GM21390 (cell line): Measurements from ENCODE around the gene PRKACA.
"Not testable (repeated sequence)": the region's sequence is repeated elsewhere in the genome, so short reads cannot be mapped to it uniquely, and the experiment has no call there.

Experiments used
- ATAC-seq: cut with Tn5 transposase; IDR thresholded peaks from one replicate; pipeline ENCODE4 v1.9.1; 2021; ENCODE audit not compliant: unreplicated experiment

The PRKACA gene

DNA sequence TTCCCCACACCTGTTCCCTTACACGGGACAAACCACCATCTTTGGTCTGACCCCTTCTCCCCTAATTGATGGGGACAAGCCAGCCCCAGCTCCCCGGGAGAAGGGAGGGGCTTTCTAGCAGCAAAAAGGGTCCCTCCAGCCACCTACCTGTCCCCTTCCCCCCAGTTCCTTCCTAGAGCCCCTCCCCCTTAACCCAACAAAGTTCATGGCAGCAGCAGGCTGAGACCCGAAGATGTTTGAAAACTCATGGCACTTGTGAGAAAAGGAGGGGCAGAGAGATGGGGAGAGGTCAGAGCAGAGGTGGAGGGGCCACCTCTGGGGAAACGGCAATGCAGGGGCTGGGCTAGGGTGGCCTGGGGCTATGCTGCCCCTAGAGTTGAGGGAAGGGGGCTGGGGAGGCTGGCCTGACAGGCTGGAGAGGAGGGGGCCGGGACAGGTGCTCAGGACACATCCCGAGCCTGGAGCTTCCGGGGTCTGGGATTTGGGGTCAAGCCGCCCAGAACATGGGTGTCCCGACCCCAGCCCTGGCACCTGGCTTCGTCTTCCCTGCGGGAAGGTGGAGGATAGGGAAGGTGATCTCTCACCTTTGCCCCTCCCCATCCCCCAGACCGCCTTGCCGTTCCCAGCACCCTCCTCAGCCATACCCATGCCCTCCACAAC lies 31.3 kb upstream of the PRKACA start:
- no peak for ATAC-seq

- ATAC-seq, result no peak
These were observed 30.4 kb upstream of the PRKACA start for GRCh38 chr19:14147797-14148605.

DNA sequence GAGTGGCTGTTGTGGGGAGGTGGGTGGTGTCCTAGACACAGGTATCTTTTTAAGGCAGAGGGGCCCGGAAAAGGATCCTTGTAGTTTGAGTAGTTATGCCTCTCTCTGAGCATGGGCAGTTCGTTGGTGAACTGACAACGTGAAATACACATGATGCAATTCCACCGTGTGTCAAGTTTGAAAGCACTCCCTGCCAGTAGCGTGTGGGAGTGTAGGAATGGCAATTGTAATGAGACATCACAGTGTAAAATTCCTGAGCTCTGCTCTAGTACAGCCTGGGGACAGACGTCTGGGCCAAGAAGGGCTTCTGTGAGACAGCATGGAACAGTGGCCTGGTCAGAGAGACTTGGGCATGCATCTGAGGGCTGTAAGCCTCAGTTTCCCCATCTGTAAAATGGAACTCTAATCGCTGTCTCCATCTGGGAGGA lies 29.2 kb upstream of the PRKACA start:
- no peak for ATAC-seq

DNA sequence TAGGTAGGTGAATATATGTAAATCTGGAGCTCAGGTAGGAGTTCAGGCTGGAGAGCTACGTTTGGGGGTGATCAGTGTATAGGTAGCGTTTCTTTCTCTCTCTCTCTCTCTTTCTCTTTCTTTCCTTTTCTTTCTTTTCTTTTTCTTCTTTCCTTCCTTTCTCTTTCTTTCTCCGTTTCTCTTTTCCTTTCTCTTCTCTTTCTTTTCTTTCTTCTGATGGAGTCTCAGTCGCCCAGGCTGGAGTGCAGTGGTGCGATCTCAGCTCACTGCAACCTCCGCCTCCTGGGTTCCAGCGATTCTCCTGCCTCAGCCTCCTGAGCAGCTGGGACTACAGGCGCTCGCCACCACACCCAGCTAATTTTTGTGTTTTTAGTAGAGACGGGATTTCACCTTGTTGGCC lies 28.6 kb upstream of the PRKACA start:
- not testable (repeated sequence) for ATAC-seq

- ATAC-seq, result no peak
These were observed 27.8 kb upstream of the PRKACA start for GRCh38 chr19:14145381-14145780.

DNA sequence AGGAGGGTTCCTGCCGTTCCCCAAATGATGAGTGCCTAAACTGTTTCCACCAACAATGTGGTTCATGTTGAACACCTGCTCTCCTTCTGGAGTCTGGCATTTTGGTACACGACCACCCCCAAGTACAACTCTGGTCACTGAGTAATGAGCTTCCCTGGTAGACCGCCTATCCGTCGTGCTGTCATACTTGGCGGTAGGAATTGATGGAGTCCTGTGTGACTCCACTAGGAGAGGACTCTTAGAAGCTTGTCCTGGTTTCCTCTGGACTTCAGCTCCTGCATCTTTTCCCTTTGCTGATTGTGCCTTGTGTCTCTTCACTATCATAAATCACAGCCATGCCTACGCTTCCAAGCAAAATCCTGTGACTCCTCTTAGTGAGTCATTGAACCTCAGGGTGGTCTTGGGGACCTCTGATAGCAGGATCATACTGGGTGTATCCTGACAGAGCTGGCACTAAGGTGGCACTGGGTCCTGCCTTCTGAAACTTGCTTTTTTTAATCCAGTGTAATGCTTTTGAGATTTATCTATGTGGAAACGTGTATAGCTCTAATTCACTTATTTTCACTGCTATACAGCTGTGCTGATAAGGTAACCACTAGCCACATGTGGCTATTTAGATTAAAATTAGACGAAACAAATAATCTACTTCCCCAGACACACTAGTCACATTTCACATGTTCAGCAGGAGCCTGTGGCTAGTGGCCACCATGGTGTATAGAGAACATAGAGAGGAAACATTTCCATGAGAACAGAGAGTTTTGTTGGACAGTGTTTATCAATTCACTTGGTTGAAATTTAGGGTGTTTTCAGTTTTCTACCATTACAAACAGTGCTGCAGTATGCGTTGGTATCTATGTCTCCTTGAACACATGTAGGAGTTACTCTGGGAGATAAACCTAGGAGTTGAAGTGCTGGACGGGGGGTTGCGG lies 25.0 kb upstream of the PRKACA start:
- no peak for ATAC-seq

DNA sequence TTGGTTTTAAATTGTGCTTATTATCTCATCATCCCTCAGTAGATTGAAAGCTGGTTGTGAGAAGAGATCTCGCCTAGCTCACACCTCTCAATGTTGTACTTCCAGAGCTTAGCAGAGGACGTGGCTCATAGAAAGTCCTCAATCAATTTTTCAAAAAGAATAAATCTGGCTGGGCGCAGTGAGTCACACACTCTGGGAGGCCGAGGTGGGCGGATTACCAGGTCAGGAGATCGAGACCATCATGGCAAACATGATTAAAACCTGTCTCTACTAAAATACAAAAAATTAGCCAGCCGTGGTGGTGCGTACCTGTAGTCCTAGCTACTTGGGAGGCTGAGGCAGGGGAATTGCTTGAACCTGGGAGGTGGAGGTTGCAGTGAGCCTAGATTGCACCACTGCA lies 23.5 kb upstream of the PRKACA start:
- no peak for ATAC-seq

DNA sequence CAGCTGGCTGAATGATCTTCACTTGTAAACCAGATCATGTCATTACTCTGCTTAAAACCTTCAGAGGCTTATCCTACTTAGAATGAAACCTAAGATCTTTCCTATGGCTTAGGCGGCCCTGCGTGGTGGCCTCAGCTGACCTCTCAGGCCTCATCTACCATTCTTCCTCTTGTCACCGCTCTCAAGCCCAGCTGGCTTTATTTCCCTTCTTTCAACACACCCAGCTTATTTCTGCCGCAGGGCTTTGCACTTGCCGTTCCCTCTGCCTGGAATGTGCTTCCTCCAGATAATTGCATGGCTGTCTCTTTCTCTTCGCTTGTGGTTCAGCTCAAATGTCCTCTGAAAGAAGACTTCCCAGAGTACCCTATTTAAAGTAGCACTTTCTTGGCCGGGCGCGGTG lies 22.4 kb upstream of the PRKACA start:
- ATAC-seq, result no peak

DNA sequence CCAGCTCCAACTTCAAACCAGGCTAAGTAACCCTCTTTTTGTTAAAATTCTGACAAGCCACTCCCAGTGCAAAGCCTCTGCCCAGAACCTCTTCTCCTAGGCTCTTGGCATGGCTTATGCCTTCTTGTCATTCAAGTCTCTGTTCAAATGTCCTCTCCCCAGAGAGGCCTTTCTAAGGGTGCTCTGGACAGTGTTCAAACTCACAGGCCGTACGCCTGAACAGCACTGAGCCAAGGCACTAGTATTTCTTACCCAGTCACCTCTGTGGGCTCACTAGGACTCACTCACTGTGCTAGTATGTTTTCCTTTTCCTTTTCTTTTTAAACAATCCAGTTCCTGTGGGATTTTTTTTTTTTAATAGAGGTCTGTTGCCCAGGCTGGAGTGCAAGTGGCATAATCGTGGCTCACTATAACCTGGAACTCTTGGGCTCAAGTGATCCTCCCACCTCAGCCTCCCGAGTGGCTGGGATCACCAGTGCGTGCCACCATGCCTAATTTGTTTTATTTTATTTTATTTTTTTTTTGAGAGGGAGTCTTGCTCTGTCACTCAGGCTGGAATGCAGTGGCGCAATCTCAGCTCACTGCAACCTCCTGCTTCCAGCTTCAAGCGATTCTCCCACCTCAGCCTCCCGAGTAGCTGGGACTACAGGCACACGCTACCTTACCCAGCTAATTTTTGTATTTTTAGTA lies 21.2 kb upstream of the PRKACA start:
- no peak for ATAC-seq

DNA sequence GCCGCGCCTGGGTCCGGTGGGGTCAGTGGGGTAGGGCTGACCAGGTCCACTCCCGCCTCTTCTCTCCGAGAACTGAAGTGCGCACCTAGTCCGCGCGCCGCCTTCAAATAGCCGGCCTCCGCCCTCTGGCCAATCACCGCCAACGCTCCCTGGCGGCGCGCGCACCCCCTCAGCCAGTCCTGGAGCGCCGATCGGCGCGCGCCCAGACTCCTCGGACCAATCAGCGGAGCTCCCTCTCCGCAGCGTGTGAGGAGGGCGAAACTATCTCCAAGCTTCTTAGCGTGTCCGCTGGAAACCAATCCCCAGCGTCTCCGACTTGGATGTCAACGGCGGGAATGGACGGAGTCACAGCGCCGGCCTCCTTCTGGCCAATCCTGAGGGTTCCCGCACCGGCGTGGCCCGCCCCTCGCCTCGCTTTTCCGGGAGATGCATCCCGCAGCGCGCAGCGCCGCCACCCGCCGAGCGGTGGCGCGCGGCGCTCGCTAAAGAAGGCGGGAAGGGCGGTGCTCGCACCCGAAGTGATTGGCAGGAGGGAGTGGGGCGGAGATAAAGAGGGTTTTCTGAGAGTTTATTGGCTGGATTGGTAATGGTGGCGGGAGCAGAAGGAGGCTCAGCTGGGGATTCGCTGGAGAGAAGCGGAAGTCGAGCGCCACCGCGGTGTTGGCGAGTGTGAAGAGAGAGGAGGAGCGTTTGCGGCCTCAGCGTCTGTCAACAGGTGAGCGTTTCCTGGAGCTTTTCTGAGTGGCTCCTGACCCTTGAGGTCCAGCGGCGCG lies 19.1 kb upstream of the PRKACA start, which contains the start of gene ASF1B:
ASF1B (minus strand) TSS at position 81 of the 773 bp plus-strand sequence. CDS start 133 bp downstream, outside the sequence.
- ATAC-seq, result peak; percentile 77

- ATAC-seq, result peak; percentile 11
These were observed 18.5 kb upstream of the PRKACA start for GRCh38 chr19:14135985-14136508.

DNA sequence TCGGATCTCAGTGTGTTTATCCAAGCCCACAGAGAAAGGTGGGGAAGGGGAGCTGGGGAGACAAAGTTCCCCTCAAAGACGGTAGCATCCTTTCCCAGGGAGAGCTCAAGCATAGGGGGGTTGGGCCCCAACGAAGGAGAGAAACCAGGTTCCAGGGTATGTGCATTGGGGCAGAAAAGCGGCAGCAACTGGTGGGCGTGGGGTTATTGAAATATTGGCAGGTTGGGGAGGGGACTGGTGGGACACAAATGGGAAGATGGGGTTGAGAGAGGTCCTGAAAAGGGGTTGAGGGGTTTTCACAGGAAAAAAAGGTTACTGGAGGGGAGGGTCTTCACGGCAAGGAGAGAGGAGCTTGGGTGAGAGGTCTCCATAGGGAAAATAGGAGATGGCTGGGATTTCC lies 17.8 kb upstream of the PRKACA start:
- no peak for ATAC-seq

DNA sequence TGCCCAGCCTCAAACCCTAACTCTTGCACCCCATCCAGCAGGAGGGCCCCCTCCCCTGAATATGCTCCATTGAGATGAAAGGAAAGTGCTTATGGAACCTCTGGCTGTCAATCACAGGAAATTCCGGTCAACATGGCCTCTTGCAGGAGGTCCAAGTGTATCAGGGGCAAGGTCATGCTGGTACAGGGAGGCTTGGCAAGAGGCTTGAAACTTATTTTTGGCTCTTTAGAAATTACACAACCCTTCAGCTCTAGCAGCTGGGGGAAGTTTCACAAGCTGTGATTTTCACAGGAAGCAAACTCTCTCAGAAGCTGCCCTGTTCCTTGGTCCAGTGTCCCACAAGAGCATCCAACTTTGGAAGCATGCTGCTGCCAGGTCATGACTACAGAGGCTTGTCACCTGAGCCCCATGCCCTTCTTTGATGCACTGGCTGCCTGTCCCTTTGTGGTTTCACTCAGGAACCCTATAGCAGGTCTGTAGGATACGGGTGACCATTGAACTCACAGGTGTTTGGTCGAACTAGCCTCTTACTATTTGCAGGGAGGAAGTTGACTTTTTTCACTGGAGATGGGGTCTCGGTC lies 10.5 kb upstream of the PRKACA start:
- ATAC-seq, result no peak

GRCh38 chr19:14127176-14127575 lies 9.6 kb upstream of the PRKACA start:
- no peak for ATAC-seq

DNA sequence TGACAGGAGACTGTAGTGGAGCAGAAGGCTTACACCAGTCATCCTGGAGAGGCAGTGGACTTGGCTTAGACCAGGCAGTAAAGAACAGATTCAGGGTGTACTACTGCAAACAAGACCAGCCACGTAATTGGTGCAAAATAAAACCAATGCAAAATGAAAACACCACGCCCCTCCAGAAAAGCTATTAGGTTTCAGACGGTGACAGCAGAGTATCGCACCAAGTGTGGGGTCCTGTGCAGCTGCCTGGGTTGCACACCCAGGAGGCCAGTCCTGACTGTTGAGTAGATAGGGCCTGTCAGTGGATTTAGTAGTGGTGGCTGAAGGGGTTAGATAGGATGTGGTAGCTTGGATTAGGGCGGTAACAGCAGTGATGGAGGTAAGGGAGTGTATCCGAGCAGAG lies 5.4 kb upstream of the PRKACA start:
- no peak for ATAC-seq

DNA sequence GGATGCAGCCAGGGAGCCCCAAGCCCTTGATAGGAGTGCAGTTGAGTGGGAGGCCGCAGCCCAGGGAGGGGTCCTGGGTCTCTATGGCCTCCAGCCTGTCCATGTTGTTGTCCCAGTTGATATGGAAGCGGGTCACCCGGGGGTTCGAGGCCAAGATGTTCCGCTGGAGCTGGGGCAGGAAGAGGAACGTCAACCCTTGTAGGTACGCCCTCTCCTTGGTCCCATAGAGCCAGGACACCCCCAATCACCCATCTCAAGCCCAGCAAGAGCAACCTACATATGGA lies 2.9 kb upstream of the PRKACA start:
- ATAC-seq, result no peak

GRCh38 chr19:14119644-14120496 lies 2.3 kb upstream of the PRKACA start:
- no peak for ATAC-seq

DNA sequence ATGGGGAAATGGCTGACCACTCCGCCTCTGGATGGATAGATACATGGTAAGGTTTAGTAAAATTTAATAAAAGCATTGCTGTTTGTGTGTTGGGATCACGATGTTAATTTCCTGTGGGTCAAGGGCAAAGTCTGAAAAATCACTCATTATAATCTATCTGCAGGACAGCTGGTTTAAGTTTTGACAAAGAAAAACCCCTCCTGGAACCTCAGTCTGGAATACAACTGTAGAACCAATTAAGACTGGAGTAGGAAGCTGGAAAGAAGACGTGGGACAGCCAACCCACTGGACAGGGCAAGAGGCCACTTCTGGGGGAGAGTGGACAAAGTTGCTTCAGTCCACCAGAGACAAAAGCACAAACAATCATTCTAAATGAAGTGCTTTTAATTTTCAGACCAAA lies 1.6 kb upstream of the PRKACA start:
- ATAC-seq, result no peak
